DND-41 (cell line): ENCODE results near the gene MCTP1.

Experiments used
- ATAC-seq: fragments of 200-7000 bp; cut with Tn5 transposase; 3 replicates; pipeline ENCODE4 v1.9.1; 2021; ENCODE audit warnings: low read depth; ENCODE audit not compliant: insufficient read depth
- DNase-seq: peaks from one replicate; pipeline ENCODE4 v3.0.0-alpha.2; 2020
- H2AFZ ChIP-seq: 2 replicates; pipeline ENCODE4 v1.6.0; 2012; ENCODE audit warnings: low read depth, low read length
- H3K27ac ChIP-seq: 2 replicates; pipeline ENCODE4 v1.5.1; 2012; ENCODE audit warnings: low read length, inconsistent platforms
- H3K27me3 ChIP-seq: fragments of 200-600 bp; sonication (generic); 2 replicates; pipeline ENCODE4 v1.6.0; 2012; ENCODE audit warnings: low read length, mild to moderate bottlenecking, inconsistent platforms; ENCODE audit not compliant: insufficient read depth, poor library complexity
- H3K36me3 ChIP-seq: 2 replicates; pipeline ENCODE4 v1.5.1; 2012; ENCODE audit warnings: low read length, inconsistent platforms; ENCODE audit not compliant: insufficient read depth
- H3K4me1 ChIP-seq: 2 replicates; pipeline ENCODE4 v1.5.1; 2012; ENCODE audit warnings: mild to moderate bottlenecking, low read length; ENCODE audit not compliant: insufficient read depth
- H3K4me2 ChIP-seq: 2 replicates; pipeline ENCODE4 v1.6.0; 2012; ENCODE audit warnings: mild to moderate bottlenecking, moderate library complexity, low read length, inconsistent platforms; ENCODE audit not compliant: insufficient read depth
- H3K4me3 ChIP-seq, 2 experiments: fragments of 200-600 bp in 1 of 2; shearing (Covaris generic) in 1 of 2; 2 replicates each; pipeline ENCODE4 v1.5.1; 2012 to 2016; ENCODE audit warnings: inconsistent platforms in 2 of 2, low read length in 2 of 2, mild to moderate bottlenecking in 2 of 2, low read depth in 1 of 2, moderate library complexity in 1 of 2
- H3K79me2 ChIP-seq: 2 replicates; pipeline ENCODE4 v1.6.0; 2012; ENCODE audit warnings: low read length, inconsistent platforms; ENCODE audit not compliant: insufficient read depth
- H3K9ac ChIP-seq: 2 replicates; pipeline ENCODE4 v1.6.0; 2012; ENCODE audit warnings: low read depth, mild to moderate bottlenecking, inconsistent platforms, low read length, moderate library complexity
- H3K9me3 ChIP-seq: 2 replicates; pipeline ENCODE4 v1.5.1; 2012; ENCODE audit warnings: low read length, moderate library complexity, mild to moderate bottlenecking, inconsistent platforms; ENCODE audit not compliant: insufficient read depth, severe bottlenecking
- H4K20me1 ChIP-seq: 2 replicates; pipeline ENCODE4 v1.6.0; 2012; ENCODE audit warnings: low read length; ENCODE audit not compliant: insufficient read depth
- EZH2 ChIP-seq: IDR thresholded peaks from 3 replicates; pipeline ENCODE4 v1.6.1; 2012; ENCODE audit warnings: borderline replicate concordance, low read depth, mild to moderate bottlenecking, moderate library complexity, low read length, inconsistent platforms; ENCODE audit not compliant: severe bottlenecking
- TF ChIP-seq, protein P1 (sequence below): IDR thresholded peaks from 2 replicates; pipeline ENCODE4 v1.5.1; 2012; ENCODE audit warnings: borderline replicate concordance, low read length, moderate library complexity, mild to moderate bottlenecking; ENCODE audit not compliant: poor library complexity, severe bottlenecking; ENCODE audit errors: extremely low read depth

The MCTP1 gene

DNA sequence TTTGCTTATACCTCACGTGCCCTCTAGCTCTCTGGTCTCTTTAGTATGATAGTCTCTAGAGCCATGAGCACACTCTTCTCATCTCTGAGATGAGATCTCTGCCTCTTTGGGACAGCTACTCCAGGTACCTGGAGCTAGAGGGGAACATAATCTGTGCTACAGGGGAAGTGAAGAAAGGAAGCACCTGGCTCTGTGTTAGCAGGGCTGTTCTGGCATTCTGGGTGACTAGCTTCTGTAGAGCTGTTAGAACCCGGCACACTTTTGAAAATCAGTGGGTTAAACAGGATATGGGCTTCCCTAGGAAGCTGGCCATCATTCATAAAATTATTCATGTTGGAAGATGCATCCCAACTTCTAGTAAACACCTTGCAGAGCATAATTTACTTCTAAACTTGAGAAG is 224.8 kb downstream of the MCTP1 start:
- TF ChIP-seq, protein P1, sequence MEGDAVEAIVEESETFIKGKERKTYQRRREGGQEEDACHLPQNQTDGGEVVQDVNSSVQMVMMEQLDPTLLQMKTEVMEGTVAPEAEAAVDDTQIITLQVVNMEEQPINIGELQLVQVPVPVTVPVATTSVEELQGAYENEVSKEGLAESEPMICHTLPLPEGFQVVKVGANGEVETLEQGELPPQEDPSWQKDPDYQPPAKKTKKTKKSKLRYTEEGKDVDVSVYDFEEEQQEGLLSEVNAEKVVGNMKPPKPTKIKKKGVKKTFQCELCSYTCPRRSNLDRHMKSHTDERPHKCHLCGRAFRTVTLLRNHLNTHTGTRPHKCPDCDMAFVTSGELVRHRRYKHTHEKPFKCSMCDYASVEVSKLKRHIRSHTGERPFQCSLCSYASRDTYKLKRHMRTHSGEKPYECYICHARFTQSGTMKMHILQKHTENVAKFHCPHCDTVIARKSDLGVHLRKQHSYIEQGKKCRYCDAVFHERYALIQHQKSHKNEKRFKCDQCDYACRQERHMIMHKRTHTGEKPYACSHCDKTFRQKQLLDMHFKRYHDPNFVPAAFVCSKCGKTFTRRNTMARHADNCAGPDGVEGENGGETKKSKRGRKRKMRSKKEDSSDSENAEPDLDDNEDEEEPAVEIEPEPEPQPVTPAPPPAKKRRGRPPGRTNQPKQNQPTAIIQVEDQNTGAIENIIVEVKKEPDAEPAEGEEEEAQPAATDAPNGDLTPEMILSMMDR, result no peak
- no peak for TF ChIP-seq EZH2

DNA sequence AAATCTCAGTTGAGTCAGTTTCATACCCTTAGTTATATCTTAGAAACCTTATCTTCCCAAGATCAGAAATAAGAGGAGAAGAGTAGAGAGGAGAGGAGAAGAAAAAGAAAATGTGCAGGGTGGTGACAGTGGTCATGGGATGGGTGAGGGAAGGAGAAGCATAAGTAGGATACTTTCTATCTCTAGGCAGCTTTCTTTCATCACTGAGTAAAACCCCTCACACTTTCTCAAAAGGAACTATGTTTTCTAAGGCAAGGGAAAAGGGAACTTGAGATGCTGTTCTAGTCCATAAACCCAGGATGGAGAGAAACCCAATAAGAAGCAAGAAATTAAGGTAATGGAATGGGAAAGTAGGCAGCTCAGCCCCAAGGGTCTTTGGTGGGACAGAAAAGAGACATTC is 225.3 kb downstream of the MCTP1 start:
- DNase-seq (no peak), ATAC-seq (no peak)
- Histone ChIP-seq H3K4me3 (no peak overlapping the region), H4K20me1 (no peaks in the 10 kb centered on the region), H2AFZ (no peak overlapping the region), H3K4me1 (no peaks in the 10 kb centered on the region), H3K79me2 (0 out of 2 replicates have a peak, but pooled peaks cover 8% of the 10 kb centered on the region), H3K27me3 (no peaks in the 10 kb centered on the region), H3K9ac (no peak overlapping the region), H3K9me3 (no peaks in the 10 kb centered on the region), H3K36me3 (no peaks in the 10 kb centered on the region), H3K27ac (no peak overlapping the region), H3K4me2 (no peak overlapping the region)
- no peak for TF ChIP-seq EZH2

More for the DNA sequence above, 224.8 kb downstream of the MCTP1 start:
- Histone ChIP-seq H3K4me1 (no peaks in the 10 kb centered on the region), H3K36me3 (no peaks in the 10 kb centered on the region), H3K27ac (no peak overlapping the region), H3K79me2 (0 out of 2 replicates have a peak, but pooled peaks cover 8% of the 10 kb centered on the region), H4K20me1 (no peaks in the 10 kb centered on the region), H3K27me3 (no peaks in the 10 kb centered on the region), H3K4me3 (no peak overlapping the region), H2AFZ (no peak overlapping the region), H3K9ac (no peak overlapping the region), H3K4me2 (no peak overlapping the region), H3K9me3 (no peaks in the 10 kb centered on the region)
- ATAC-seq (peak; percentile 31; the same call in 1 of the 3 replicates), DNase-seq (no peak)

DNA sequence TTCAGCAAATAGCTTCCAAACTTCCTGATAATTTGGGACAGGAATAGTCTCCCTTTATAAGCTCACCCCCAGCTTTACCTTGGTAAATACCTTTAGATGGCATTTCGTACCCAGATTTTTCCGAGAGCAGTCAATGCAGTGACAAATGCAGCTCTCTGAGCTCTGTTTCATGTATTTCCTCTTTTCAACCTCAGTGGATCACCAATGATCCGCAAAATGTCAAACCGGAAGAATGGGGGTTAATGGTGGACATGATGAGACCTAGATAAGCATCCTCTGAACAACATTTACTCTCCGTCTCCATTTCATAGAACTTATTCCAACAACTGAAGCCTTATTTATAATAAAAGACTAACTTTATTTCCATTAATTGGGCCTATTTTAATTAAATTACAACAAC is 227.3 kb downstream of the MCTP1 start:
- H4K20me1 ChIP-seq, result no peaks in the 10 kb centered on the region
- H3K4me3 ChIP-seq, result no peak overlapping the region
- H3K4me1 ChIP-seq, result no peaks in the 10 kb centered on the region
- TF ChIP-seq, protein P1, result no peak
- no peak for TF ChIP-seq EZH2
- ATAC-seq (no peak), DNase-seq (no peak)
- no peak overlapping the region for H3K4me2 ChIP-seq
- H3K9ac ChIP-seq, result no peak overlapping the region
- 0 out of 2 replicates have a peak, but pooled peaks cover 4% of the 10 kb centered on the region for H3K79me2 ChIP-seq
- H3K27ac ChIP-seq, result no peak overlapping the region
- no peaks in the 10 kb centered on the region for H3K27me3 ChIP-seq
- no peak overlapping the region for H2AFZ ChIP-seq
- H3K9me3 ChIP-seq, result no peaks in the 10 kb centered on the region
- H3K36me3 ChIP-seq, result no peaks in the 10 kb centered on the region

DNA sequence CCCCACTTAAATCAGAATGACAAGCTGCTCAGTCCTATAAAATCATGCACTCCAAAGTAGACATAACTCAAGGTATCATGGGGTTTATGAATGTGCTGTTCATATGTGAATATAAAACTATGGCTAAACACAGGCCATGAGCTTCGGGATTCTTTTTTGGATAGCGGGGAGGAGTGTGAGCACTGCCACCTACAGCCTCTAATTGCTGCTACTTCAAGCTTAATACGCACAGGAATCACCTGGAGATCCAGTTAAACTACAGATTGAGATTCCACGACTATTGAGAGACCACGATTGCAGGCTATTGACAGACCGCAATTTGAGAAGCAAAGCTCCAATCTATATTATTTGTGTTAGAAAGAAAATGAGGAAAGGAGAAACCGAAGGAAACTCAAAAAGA is 231.6 kb downstream of the MCTP1 start:
- H3K79me2 ChIP-seq, result 0 out of 2 replicates have a peak, but pooled peaks cover 2% of the 10 kb centered on the region
- no peaks in the 10 kb centered on the region for H3K27me3 ChIP-seq
- H3K4me1 ChIP-seq, result no peaks in the 10 kb centered on the region
- no peak overlapping the region for H3K4me2 ChIP-seq
- DNase-seq, result no peak
- no peaks in the 10 kb centered on the region for H4K20me1 ChIP-seq
- H3K9me3 ChIP-seq, result no peaks in the 10 kb centered on the region
- no peak overlapping the region for H3K9ac ChIP-seq
- no peaks in the 10 kb centered on the region for H3K36me3 ChIP-seq
- no peak overlapping the region for H3K27ac ChIP-seq
- H3K4me3 ChIP-seq, result no peak overlapping the region
- no peak for ATAC-seq
- TF ChIP-seq, protein P1, result no peak
- TF ChIP-seq EZH2, result no peak
- H2AFZ ChIP-seq, result no peak overlapping the region
